NOMO-1 treated with dmso at 0.1 percent for 144 hours (cell line): ENCODE results near the gene COL23A1.

Source experiments
- DNase-seq: peaks from one replicate; lab custom pipeline; 2025; ENCODE audit not compliant: unreplicated experiment; lab: John Stamatoyannopoulos, UW

The COL23A1 gene

GRCh38 chr5:178439493-178440180, 150.6 kb downstream of the COL23A1 start:
- no peak for DNase-seq

GRCh38 chr5:178438796-178439195, 151.4 kb downstream of the COL23A1 start:
- DNase-seq: no peak

GRCh38 chr5:178437386-178438075, 152.7 kb downstream of the COL23A1 start:
- no peak for DNase-seq

DNA sequence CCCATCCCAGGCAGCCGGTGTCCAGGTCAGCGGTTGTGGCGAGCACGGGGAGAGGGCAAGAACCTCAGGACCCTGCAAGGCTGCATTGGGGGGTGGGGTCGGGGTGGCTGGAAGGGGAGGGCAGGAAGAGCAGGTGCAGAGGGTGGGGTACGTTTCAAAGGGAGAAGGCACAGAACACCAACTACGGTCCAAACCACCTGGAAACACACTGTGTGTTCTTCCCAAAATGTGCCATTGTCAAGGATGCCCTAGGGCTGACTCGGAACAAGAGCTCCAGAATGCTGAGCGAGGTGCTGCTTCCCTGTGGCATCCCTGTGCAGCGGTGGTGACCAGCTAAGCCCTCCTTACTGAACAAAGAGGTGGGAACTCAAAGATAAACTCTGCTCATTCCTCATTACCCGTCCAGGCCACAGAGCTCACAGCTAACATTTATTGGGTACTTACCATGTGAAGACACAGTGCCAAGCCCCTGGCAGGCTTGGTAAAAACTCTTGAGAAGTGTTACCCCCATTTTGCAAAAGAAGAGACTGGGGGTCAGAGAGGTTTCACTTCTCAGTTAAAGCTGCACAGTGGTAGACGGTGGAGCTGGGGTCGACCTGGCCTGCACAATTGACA, 153.8 kb downstream of the COL23A1 start:
- DNase-seq: no peak

- DNase-seq: no peak
These were observed 154.6 kb downstream of the COL23A1 start for GRCh38 chr5:178435321-178436238.

- no peak for DNase-seq
These were observed 155.3 kb downstream of the COL23A1 start for GRCh38 chr5:178434851-178435250.

- no peak for DNase-seq
These were observed 156.0 kb downstream of the COL23A1 start for GRCh38 chr5:178434016-178434761.

- no peak for DNase-seq
These were observed 156.9 kb downstream of the COL23A1 start for GRCh38 chr5:178433273-178433775.

DNA sequence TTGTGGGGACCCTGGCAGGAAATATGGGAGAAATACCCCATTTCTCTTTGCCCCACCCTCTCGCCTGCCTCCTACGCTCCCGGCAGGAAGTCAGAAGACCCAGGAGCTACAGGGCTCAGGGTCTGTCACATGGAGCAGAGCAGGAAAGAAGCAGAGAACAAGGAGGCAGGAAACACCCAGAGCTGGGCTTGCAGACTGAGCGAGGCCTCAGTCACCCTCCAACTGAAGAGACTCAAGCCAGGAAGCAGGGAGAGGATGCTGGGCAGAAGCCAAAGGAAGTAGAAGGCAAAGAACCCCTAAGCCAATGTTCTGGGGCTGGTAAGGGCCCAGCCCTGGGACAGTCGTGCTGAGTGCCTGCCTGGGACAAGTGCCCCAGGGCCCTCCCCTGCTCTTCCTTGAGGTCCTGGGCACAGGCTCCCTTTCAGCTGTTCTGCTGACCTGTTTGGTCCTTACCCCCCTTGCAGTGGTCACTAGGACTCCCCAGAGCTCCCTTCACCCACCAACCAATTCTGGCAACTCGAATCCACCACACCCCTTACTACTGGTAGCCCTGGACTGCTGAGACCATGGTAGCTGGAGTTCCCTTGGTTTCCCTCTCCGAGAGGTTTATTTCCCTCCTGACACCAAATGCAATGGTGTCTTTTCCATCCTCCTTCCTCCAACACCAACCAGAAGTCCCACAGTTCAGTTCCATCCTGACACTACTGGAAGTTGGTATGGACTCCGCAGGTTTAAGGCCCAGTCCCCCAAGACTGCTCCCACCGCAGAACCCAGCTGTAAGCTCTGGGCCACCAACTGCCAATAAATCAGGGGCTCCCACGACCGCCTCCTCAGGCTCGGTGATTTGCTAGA, 157.5 kb downstream of the COL23A1 start:
- no peak for DNase-seq

- no peak for DNase-seq
These were observed 158.4 kb downstream of the COL23A1 start for GRCh38 chr5:178431782-178432165.

DNA sequence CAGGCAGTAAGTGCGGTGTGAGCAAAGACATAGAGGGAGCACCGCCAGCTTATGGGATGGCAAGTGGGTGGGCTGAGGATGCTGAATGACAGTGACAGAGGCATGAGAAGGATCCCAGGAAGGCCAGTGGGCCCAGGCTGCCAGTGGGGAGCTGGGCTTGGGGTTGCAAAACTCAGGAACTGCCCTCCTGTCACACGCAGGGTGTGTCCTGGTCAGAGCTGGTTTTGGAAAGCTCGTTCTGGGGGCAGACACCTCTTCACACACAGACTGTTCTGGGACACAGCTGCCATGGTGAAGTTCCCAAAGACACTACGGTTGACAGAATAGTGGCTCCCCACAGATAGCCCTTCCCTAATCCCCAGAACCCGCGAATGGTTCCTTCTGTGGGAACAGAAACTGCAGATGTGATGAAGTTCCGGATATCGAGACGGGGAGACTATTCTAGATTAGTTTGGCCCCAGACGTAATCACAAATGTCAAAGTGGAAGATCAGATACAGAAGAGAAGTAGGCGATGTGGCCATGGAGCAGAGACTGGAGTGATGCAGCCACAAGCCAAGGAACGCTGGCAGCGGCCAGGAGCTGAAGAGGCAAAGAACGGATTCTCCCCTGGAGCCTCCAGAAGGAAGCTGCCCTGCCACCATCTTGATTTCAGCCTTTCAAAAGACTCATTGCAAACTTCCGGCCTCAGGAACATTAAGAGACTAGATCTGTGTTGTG, 159.0 kb downstream of the COL23A1 start:
- DNase-seq: no peak

DNA sequence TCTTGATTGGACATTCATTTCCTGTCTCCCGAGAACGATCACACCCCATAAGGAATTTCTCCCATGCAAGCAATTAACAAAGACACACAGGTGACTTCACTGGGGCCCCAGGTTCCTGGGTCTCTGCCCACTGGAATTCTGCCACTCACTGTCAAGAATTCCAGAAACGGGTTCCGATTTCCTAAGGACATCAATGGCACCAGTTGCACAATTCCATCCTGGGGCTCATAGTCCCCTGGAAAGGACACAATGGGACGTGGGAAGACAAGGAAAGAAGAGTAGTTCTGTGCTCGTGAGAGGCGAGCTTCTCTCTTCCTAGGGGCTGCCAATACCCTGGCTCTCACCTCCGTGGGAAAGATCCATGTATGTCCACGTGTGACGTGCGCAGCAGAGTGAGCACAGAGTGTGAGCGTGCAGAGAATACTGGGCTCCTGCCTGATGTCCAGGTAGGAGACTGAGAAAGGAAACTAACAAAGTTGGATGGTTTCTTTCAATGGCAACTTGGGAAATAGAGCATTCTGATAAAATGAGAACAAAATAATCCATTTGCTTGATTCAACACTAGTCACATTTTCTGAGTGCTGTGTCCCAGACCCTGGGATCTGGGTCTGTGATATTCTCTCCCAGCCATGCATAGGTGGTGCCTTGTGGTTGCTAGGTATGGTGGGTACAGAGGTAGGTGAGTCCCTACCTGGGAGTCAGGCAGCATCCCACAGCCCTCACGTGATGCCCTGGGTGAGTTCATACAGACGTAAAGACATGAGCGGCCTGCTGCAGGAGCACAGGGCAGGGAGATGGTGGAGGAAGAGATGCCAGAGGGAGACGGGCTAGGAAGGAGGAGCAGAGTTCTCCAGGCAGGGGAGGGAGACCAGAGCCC, 159.8 kb downstream of the COL23A1 start:
- DNase-seq: no peak

DNA sequence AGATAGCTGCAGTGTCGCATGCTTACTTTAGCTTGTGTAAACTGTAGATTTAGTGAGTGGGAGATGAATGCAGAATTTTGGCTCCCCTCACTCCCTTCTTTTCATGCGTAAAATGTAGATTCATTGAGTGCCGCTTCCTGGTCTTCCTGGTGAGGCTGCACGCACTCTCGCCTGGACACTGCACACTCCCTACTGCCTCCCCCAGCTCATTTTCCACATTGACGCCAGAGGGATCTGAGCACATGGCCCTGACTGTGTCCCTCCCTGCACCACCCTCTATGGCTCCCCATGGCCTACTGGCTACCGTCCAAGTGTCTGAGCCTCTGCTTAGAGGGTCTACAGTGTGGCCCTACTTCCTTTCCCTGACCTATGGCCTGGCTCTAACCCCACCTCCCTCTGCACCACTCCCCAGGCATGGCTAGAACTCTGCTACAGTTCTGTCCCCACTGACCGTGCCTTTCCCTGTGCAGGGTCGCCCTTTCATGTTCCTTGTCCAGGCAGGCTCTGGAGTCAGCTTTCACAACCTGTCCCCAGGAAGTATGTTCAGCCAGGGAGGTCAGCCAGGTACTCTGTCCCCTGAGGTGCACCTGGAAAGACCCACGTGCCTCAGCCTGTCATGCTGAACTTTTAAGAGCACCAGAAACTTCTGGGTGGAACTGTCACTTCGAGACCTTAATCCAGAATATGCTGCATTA, 160.6 kb downstream of the COL23A1 start:
- no peak for DNase-seq

DNA sequence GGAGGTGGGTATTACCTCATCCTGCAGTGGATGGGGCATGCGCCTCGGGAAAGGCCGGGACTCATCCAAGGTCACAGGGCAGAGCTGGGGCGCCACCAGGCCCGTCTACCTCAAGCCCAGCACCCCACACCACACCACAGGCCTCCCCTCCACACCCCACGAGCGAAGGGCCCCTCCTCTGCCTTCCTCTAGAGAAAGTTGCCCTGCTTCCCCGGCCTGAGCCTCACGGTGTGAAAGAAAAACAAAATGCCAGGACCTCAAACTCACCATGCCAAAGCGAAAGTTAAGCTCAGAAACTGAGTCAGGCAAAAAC, 161.1 kb downstream of the COL23A1 start:
- DNase-seq: no peak

DNA sequence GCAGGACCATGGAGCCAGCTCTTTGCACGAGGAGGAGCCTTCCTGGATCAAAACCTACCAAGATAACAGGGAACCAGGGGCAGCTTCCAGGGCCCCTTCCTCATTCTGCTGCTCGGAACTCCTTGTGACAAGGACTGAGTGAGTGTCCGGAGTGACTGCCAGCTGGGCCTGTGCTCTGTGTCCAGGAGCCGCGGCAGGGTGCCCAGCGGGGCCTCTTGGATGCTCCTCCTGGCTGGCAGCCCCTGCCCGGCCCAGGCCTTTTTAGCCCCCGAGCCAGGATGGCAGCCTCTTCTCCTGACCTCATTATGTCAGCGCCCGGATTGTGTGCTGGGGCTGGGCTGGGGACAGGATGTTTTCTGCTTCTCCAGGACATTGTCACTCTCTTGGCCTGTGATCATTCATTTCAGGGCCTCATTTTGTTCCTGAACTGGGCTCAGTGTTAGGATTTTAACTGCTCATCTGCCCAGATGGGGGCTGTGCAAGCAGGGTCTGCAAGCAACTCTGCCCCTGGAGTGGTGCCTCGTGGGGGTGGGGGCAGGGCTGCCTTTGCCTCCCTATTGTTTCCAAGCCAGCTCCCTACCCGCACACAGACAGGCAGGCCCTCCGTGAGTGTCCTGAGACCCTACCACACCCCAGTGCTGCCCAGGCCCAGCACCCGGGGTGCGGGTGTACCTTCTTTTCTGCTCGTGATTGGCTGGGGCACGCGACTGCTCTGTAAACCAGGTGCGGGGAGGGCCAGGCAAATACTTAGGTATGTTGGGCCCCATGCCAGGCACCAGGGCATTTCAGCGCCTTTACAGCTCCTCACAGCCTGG, 161.6 kb downstream of the COL23A1 start:
- DNase-seq: no peak

GRCh38 chr5:178427576-178428197, 162.5 kb downstream of the COL23A1 start:
- no peak for DNase-seq
